Natural killer cell (primary cell): ENCODE data around the gene SLC5A10. TPM values are rescaled to one million over a fixed set of nuclear protein-coding genes. Genes with fewer than 3 reads are reported as not detected.

Experiments used
- ATAC-seq, 3 donors: fragments of 150-1000 bp in 2 of 3; fragments of 200-7000 bp in 1 of 3; cut with Tn5 transposase; 1 replicate in 1 of 3; 2 replicates in 2 of 3; pipeline ENCODE4 v1.10.0; 2021; ENCODE audit warnings: mild to moderate bottlenecking in 2 of 3, moderate library complexity in 2 of 3
- DNase-seq, 2 donors: peaks; one replicate each; pipeline versions ENCODE4 v3.0.0 to v3.0.0-alpha.2; 2013 to 2021; ENCODE audit warnings: mixed read lengths in 1 of 2
- H3K27ac ChIP-seq: one replicate; pipeline ENCODE4 v1.5.1; 2013; ENCODE audit warnings: mild to moderate bottlenecking, low read length
- H3K27me3 ChIP-seq: one replicate; pipeline ENCODE4 v1.6.1; 2013; ENCODE audit warnings: low read length; ENCODE audit not compliant: control insufficient read depth, insufficient read depth
- H3K36me3 ChIP-seq: one replicate; pipeline ENCODE4 v1.6.1; 2013; ENCODE audit warnings: low read length; ENCODE audit not compliant: control insufficient read depth, insufficient read depth
- H3K4me1 ChIP-seq: one replicate; pipeline ENCODE4 v1.6.1; 2013; ENCODE audit warnings: low read length; ENCODE audit not compliant: control insufficient read depth, insufficient read depth
- H3K4me3 ChIP-seq: one replicate; pipeline ENCODE4 v1.5.1; 2013; ENCODE audit warnings: low read length
- H3K9me3 ChIP-seq: one replicate; pipeline ENCODE4 v1.6.1; 2013; ENCODE audit warnings: low read length; ENCODE audit not compliant: control insufficient read depth, insufficient read depth
- H3K27ac Mint-ChIP-seq, 2 donors: one replicate each; pipeline ENCODE4 v1.8.0; 2022; ENCODE audit warnings: mild to moderate bottlenecking in 2 of 2, mixed read lengths in 2 of 2, moderate library complexity in 1 of 2
- H3K27me3 Mint-ChIP-seq, 2 donors: one replicate each; pipeline ENCODE4 v1.8.0; 2022; ENCODE audit warnings: low read depth in 2 of 2, mixed read lengths in 2 of 2
- H3K36me3 Mint-ChIP-seq: one replicate; pipeline ENCODE4 v1.8.0; 2022; ENCODE audit warnings: mixed read lengths
- H3K4me1 Mint-ChIP-seq, 2 donors: one replicate each; pipeline ENCODE4 v1.8.0; 2022; ENCODE audit warnings: mixed read lengths in 2 of 2
- H3K4me3 Mint-ChIP-seq: one replicate; pipeline ENCODE4 v1.8.0; 2022; ENCODE audit warnings: mild to moderate bottlenecking, moderate library complexity, mixed read lengths
- H3K9me3 Mint-ChIP-seq, 2 donors: one replicate each; pipeline ENCODE4 v1.8.0; 2022; ENCODE audit warnings: mixed read lengths in 2 of 2
- CTCF ChIP-seq: fragments of 200-600 bp; IDR thresholded peaks from one replicate; pipeline ENCODE4 v1.8.0; 2022; ENCODE audit warnings: antibody characterized with exemption
- WGBS: methylation state at CpG from one replicate; pipeline ENCODE4 v1.1.7; 2013; ENCODE audit warnings: missing lambda C conversion rate; ENCODE audit not compliant: insufficient coverage; 5-methylcytosine and 5-hydroxymethylcytosine counted together
- intact Hi-C: fragments of 100-400 bp; cut with micrococcal nuclease; formaldehyde crosslinking; loops from one replicate; pipeline ENCODE4 v1.14.2; 2022
- total RNA-seq, 4 donors: library from RNA; stranded (reverse); fragments of 120-200 nt in 1 of 4; gene quantifications; one replicate each; pipeline versions ENCODE4 v1.2.3 to v1.2.4, GENCODE V29; 2013 to 2022

The SLC5A10 gene
- total RNA-seq, 3 donors from 2014 or later (not counting 1 experiment from before 2014, with no cell fraction given), result 0.28 TPM; not detected in 2

- H3K4me1 ChIP-seq, result peaks cover 9% of the 10 kb centered on the region
- H3K27ac ChIP-seq, result no peak overlapping the region
- Mint-ChIP-seq H3K4me1 (peaks cover 5% of the 10 kb centered on the region in 2 donors), H3K36me3 (no peaks in the 10 kb centered on the region), H3K4me3 (no peak overlapping the region), H3K9me3 (no peaks in the 10 kb centered on the region), H3K27me3 (peaks cover 0 to 20% of the 10 kb centered on the region in 2 donors), H3K27ac (no peak overlapping the region)
- DNase-seq, result no peak
- H3K27me3 ChIP-seq, result no peaks in the 10 kb centered on the region
- peak in 1 of 3 donors; percentile 52 for ATAC-seq
- WGBS, result 85% methylated on average over 34 of the region's 34 CpGs
- H3K9me3 ChIP-seq, result no peaks in the 10 kb centered on the region
- TF ChIP-seq CTCF, result no peak
- H3K4me3 ChIP-seq, result no peak overlapping the region
- intact Hi-C loops, result no loop called here
- H3K36me3 ChIP-seq, result no peaks in the 10 kb centered on the region
Measured at GRCh38 chr17:18950944-18951905, 740 bp upstream of the SLC5A10 start.

- TF ChIP-seq CTCF, result no peak
- Mint-ChIP-seq H3K4me1 (peaks cover 5% of the 10 kb centered on the region in 2 donors), H3K9me3 (no peaks in the 10 kb centered on the region), H3K4me3 (no peak overlapping the region), H3K36me3 (no peaks in the 10 kb centered on the region), H3K27ac (no peak overlapping the region), H3K27me3 (peaks cover 0 to 14% of the 10 kb centered on the region in 2 donors)
- H3K4me1 ChIP-seq, result peaks cover 9% of the 10 kb centered on the region
- no peaks in the 10 kb centered on the region for H3K27me3 ChIP-seq
- H3K4me3 ChIP-seq, result no peak overlapping the region
- H3K9me3 ChIP-seq, result no peaks in the 10 kb centered on the region
- DNase-seq (no peak), ATAC-seq (no peak)
- H3K27ac ChIP-seq, result no peak overlapping the region
- intact Hi-C loops, result no loop called here
- 95% methylated on average over 14 of the region's 14 CpGs for WGBS
- no peaks in the 10 kb centered on the region for H3K36me3 ChIP-seq
Measured at GRCh38 chr17:18953231-18953728, 1.3 kb downstream of the SLC5A10 start.

DNA sequence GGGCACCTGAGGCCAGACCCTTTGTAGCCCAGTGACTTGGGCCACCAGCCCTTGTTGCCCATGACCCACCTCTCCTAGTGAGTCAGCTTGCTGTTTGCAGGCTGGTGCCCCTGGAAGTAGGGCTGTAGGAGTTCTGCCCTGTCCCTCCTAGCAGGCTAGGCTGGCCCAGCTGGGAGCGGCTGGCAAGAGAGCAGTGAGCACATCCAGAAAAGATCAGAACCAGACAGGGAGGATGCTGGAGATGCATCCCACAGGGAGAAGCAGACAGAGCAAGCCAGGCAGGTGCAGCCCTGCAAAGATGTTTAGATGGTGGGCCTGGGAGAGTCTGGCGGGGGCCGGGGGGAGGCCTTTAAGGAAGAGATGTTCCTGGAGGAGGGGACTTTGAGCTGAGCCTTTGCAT lies 2.4 kb downstream of the SLC5A10 start:
- DNase-seq (no peak), ATAC-seq (no peak)
- Histone ChIP-seq H3K9me3 (no peaks in the 10 kb centered on the region), H3K27me3 (no peaks in the 10 kb centered on the region), H3K27ac (no peak overlapping the region), H3K36me3 (no peaks in the 10 kb centered on the region), H3K4me3 (no peak overlapping the region), H3K4me1 (peaks cover 9% of the 10 kb centered on the region)
- 98% methylated on average over 3 of the region's 3 CpGs for WGBS
- no peak overlapping the region for H3K4me3 Mint-ChIP-seq
- H3K36me3 Mint-ChIP-seq, result no peaks in the 10 kb centered on the region
- intact Hi-C loops, result no loop called here
- H3K27ac Mint-ChIP-seq, result no peak overlapping the region
- H3K27me3 Mint-ChIP-seq, result peaks cover 0 to 11% of the 10 kb centered on the region in 2 donors
- no peaks in the 10 kb centered on the region for H3K9me3 Mint-ChIP-seq
- H3K4me1 Mint-ChIP-seq, result peaks cover 5% of the 10 kb centered on the region in 2 donors
- TF ChIP-seq CTCF, result no peak
